ENCODE measurements around the gene TCEANC.

- TF ChIP-seq CTCF (tag by site-specific recombination; IDR thresholded peaks at IDR 0.05) (no peak), ZNF391 (tag by site-specific recombination; IDR thresholded peaks at IDR 0.05; ENCODE audit: borderline replicate concordance, low read depth) (no peak), ZBTB21 (tag by site-specific recombination; IDR thresholded peaks at IDR 0.05) (no peak), SP2 (tag by site-specific recombination; IDR thresholded peaks at IDR 0.05) (no peak), GLI2 (tag by site-specific recombination; IDR thresholded peaks at IDR 0.05; ENCODE audit: borderline replicate concordance, low read depth) (no peak), ZNF768 (tag by site-specific recombination; IDR thresholded peaks at IDR 0.05) (no peak), PRDM2 (tag by site-specific recombination; IDR thresholded peaks at IDR 0.05; ENCODE audit: borderline replicate concordance) (no peak)
These were observed 15.0 kb downstream of the TCEANC start for GRCh38 chrX:13667919-13668318.
